Stomach (tissue), 9 donors: ENCODE results near the gene CTTNBP2. TPM values are rescaled to one million over a fixed set of nuclear protein-coding genes. Genes with fewer than 3 reads are reported as not detected.

Source experiments
- DNase-seq, 2 donors: peaks; one replicate each; pipeline versions ENCODE4 v3.0.0 to v3.0.0-alpha.2; 2013 to 2019
- H3K27ac ChIP-seq, 5 donors: fragments of 200-600 bp in 4 of 5; sonication (generic) in 4 of 5; one replicate each; pipeline ENCODE4 v1.5.1; 2013 to 2019; ENCODE audit warnings: mild to moderate bottlenecking in 1 of 5, moderate library complexity in 1 of 5
- H3K27me3 ChIP-seq, 3 donors: fragments of 200-600 bp; sonication (generic); one replicate each; pipeline ENCODE4 v1.5.1; 2017 to 2019; ENCODE audit warnings: mixed run types in 1 of 3
- H3K36me3 ChIP-seq, 4 donors: fragments of 200-600 bp; sonication (generic); 1 replicate in 3 of 4; 2 replicates in 1 of 4; pipeline ENCODE4 v1.5.1; 2016 to 2019
- H3K4me1 ChIP-seq, 4 donors: fragments of 200-600 bp; sonication (generic); one replicate each; pipeline ENCODE4 v1.5.1; 2016 to 2019
- H3K4me3 ChIP-seq, 4 donors: fragments of 200-600 bp; sonication (generic) in 3 of 4; one replicate each; pipeline ENCODE4 v1.5.1; 2016 to 2019; ENCODE audit warnings: mild to moderate bottlenecking in 1 of 4
- H3K9me3 ChIP-seq, 4 donors: fragments of 200-600 bp; sonication (generic); one replicate each; pipeline ENCODE4 v1.5.1; 2016 to 2019
- CTCF ChIP-seq, 7 experiments: fragments of 450-650 bp in 4 of 7; fragments of 200-600 bp in 3 of 7; sonication (generic) in 3 of 7; IDR thresholded peaks; one replicate each; pipeline ENCODE4 v1.5.1; 2016 to 2019; ENCODE audit warnings: antibody characterized with exemption in 7 of 7, control low read depth in 2 of 7, mild to moderate bottlenecking in 1 of 7
- EP300 ChIP-seq: sonication (generic); formaldehyde crosslinking; IDR thresholded peaks from one replicate; pipeline ENCODE4 v1.6.1; 2017; ENCODE audit warnings: antibody characterized with exemption
- POLR2A ChIP-seq, 4 donors: fragments of 450-650 bp; IDR thresholded peaks; one replicate each; pipeline ENCODE4 v1.6.1; 2016; ENCODE audit warnings: antibody characterized with exemption in 4 of 4, control low read depth in 2 of 4, mild to moderate bottlenecking in 1 of 4, moderate library complexity in 1 of 4
- POLR2AphosphoS5 ChIP-seq, 3 donors: sonication (generic); formaldehyde crosslinking; IDR thresholded peaks; one replicate each; pipeline ENCODE4 v1.6.1; 2016; ENCODE audit warnings: antibody characterized with exemption in 3 of 3
- WGBS, 5 donors: extraction: QIAGEN DNeasy Blood & Tissue Kit in 3 of 5; methylation state at CpG; one replicate each; pipeline versions ENCODE4 v1.1.5 to v1.1.7; 2013 to 2018; 5-methylcytosine and 5-hydroxymethylcytosine counted together
- intact Hi-C: fragments of 100-400 bp; cut with DNase I; formaldehyde crosslinking; loops from one replicate; pipeline ENCODE4 v1.15.1; 2023; ENCODE audit warnings: low total_unique reads
- polyA plus RNA-seq, 3 donors: library from polyadenylated mRNA; stranded (reverse); fragments of 200-250 nt; gene quantifications; one replicate each; pipeline ENCODE4 v1.2.3, GENCODE V29; 2013
- total RNA-seq, 5 donors: library from RNA; depleted of rRNA; stranded (reverse); fragments of >200 nt; gene quantifications; one replicate each; pipeline versions ENCODE4 v1.1.0 to v1.2.3, GENCODE V29; 2014 to 2016
- donor health status: healthy with polysubstance abuse.
- donor health status: Bipolar disorder and iron deficiency.
- donor health status: healthy.

The CTTNBP2 gene
- total and polyA plus RNA-seq, 8 donors, result 0.62 to 56.4 (median 5.6) TPM

GRCh38 chr7:117829450-117830117 is 43.7 kb downstream of the CTTNBP2 start:
- WGBS, 5 donors, result 33 to 85% (median 53%) methylated on average over 1 of the region's 1 CpG
- H3K36me3 ChIP-seq, result no peaks in the 10 kb centered on the region
- H3K27ac ChIP-seq, result no peak overlapping the region
- DNase-seq, result no peak
- H3K27me3 ChIP-seq, result no peaks in the 10 kb centered on the region
- peaks cover 0 to 37% (median 15%) of the 10 kb centered on the region in 4 donors for H3K4me1 ChIP-seq
- no peaks in the 10 kb centered on the region for H3K9me3 ChIP-seq
- no peak overlapping the region for H3K4me3 ChIP-seq
- TF ChIP-seq EP300 (no peak), CTCF (IDR thresholded peaks at IDR 0.05) (no peak), POLR2A (IDR thresholded peaks at IDR 0.05) (no peak), POLR2AphosphoS5 (IDR thresholded peaks at IDR 0.05) (no peak)
- intact Hi-C loops, result no loop called here

- no peaks in the 10 kb centered on the region for H3K36me3 ChIP-seq
- H3K9me3 ChIP-seq, result no peaks in the 10 kb centered on the region
- TF ChIP-seq POLR2A (IDR thresholded peaks at IDR 0.05), result no peak
- no peak for TF ChIP-seq EP300
- TF ChIP-seq POLR2AphosphoS5 (IDR thresholded peaks at IDR 0.05), result no peak
- TF ChIP-seq CTCF (IDR thresholded peaks at IDR 0.05), result no peak
- peaks cover 0 to 37% (median 15%) of the 10 kb centered on the region in 4 donors for H3K4me1 ChIP-seq
- no peaks in the 10 kb centered on the region for H3K27me3 ChIP-seq
- no peak for DNase-seq
- no peak overlapping the region for H3K27ac ChIP-seq
- 70 to 93% (median 92%) methylated on average over 2 of the region's 2 CpGs for WGBS, 5 donors
- intact Hi-C loops, result no loop called here
- H3K4me3 ChIP-seq, result no peak overlapping the region
Measured at GRCh38 chr7:117828825-117829224, 44.4 kb downstream of the CTTNBP2 start.

- H3K4me3 ChIP-seq, result no peak overlapping the region
- no peak for DNase-seq
- 26 to 54% (median 51%) methylated on average over 2 of the region's 2 CpGs for WGBS, 5 donors
- H3K4me1 ChIP-seq, result peaks cover 0 to 37% (median 15%) of the 10 kb centered on the region in 4 donors
- intact Hi-C loops, result no loop called here
- TF ChIP-seq CTCF (IDR thresholded peaks at IDR 0.05) (no peak), POLR2AphosphoS5 (IDR thresholded peaks at IDR 0.05) (no peak), EP300 (no peak), POLR2A (IDR thresholded peaks at IDR 0.05) (no peak)
- no peak overlapping the region for H3K27ac ChIP-seq
- no peaks in the 10 kb centered on the region for H3K36me3 ChIP-seq
- H3K27me3 ChIP-seq, result no peaks in the 10 kb centered on the region
- no peaks in the 10 kb centered on the region for H3K9me3 ChIP-seq
Measured at GRCh38 chr7:117827862-117828261, 45.4 kb downstream of the CTTNBP2 start.

- intact Hi-C loops, result no loop called here
- Histone ChIP-seq H3K36me3 (no peaks in the 10 kb centered on the region), H3K27ac (no peak overlapping the region), H3K4me1 (peaks cover 0 to 26% (median 9%) of the 10 kb centered on the region in 4 donors), H3K27me3 (no peaks in the 10 kb centered on the region), H3K4me3 (no peak overlapping the region), H3K9me3 (no peaks in the 10 kb centered on the region)
- WGBS, 5 donors, result 76 to 96% (median 80%) methylated on average over 2 of the region's 2 CpGs
- no peak for DNase-seq
- TF ChIP-seq POLR2AphosphoS5 (IDR thresholded peaks at IDR 0.05) (no peak), EP300 (no peak), CTCF (IDR thresholded peaks at IDR 0.05) (no peak), POLR2A (IDR thresholded peaks at IDR 0.05) (no peak)
Measured at GRCh38 chr7:117825132-117825531, 48.1 kb downstream of the CTTNBP2 start.
